GM19035 (cell line): ENCODE measurements around the gene C1QTNF8.

Source experiments
- ATAC-seq: cut with Tn5 transposase; IDR thresholded peaks from one replicate; pipeline ENCODE4 v1.9.1; 2021; ENCODE audit not compliant: unreplicated experiment

C1QTNF8 gene

DNA sequence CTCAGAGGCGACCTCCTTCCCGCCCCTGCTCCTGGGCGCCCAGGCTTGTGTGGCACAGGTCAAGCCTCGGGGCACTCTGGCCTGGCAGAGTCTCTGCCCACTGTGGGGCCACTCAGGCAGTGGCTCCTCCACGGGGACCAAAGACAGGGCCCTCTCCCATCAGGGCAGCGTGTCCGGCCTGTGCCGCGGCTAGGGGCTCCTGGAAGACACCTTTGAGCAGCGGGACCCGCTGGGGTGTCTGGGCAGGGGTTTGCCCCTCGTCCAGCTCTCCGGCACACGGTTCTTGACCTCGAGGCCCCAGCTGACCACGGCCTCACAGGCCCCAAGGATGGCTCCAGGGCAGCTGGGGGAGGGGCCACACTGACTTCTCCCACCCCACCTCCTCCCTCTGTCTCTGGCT, 48.2 kb downstream of the C1QTNF8 start:
- no peak for ATAC-seq

DNA sequence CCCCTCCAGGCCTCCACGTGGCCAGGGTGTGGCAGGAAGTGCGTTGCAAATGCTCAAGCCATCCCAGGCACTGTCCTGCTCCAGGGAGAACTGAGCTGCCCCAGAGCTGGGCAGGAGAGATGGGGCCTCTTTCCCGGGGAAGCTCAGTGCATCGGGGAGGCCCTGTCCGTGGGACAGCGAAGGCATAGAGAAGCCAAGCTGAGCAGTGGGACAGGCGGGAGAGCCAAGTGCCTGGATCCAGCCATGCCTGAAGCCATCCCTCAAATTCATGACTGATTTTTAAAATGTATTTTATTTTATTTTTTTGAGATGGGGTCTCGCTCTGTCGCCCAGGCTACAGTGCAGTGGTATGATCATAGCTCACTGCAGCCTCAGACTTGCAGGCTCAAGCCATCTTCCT, 48.9 kb downstream of the C1QTNF8 start:
- no peak for ATAC-seq

DNA sequence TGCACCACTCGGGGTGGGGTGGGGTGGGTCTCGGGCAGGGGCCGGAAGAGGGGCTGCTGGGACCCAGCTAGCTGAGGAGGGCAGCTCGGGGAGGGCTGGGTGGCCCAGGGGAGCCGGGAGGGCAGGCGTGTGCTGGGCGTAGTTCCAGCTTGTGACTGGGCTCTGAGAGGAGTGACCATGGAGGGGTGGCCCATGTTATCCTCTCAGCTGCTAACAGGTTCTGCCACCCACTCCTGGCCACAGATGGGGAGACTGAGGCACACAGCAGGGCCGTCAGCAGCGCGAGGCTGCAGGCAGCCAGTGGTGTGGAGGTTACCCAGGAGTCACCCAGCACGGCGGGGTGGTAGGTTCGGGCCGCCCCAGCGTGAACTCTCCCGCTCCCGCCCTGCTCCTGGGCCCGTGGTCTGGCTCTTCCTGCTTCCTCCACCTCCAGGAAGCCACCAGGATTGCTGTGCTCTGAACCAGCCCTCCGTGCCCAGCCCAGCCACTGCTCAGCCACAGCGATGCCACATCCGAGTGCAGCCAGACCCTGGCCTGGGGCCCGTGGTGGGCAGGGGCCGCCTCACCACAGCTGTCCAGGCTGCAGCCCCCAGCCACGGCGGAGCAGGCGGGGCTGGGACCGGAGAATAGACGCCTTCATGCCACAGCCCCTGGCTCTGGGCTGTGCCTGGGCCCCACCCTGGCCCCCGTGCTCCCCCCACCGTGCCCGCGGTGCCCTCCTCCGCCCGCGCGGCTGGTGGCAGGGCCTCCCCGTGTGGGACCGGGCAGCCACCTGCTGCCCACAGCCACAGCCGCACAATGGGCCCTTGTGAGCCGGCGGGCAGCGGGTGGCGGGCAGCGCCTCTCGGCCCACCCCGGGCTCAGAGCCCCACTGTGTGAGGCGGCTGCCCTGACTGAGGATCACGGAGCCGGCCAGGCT, 49.8 kb downstream of the C1QTNF8 start:
- ATAC-seq = no peak

DNA sequence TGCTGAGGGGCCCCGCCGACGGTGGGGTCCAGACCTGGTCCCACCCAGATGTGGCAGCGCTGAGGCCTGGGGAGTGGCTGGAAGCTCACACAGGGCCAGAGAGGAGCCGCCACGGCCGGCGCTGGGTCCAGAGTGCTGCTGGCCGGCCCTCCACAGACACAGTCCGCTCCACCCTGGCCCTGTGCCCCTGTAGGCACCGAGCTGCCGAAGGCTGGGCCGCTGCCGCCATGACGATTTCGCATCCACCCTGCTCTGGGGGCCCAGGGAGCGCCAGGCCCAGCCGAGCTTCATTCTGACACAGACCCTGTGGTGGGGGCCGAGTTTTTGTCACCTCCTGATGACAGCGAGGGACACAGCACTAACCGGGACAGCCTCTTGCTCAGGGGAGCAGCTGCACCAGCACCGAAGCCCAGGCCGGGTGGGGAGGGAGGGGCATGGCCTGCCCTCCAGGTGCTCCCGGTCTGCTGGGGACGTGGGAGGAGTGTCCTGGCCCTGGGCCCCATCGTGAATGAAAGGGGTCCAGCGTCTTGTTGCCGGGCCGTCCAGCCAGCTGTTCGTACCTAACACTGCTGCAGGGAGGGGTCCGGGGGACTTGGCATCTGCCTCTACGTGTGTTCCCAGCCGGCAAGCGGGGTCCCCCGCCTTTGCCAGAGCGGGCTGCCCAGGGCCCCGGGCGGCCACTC, 50.6 kb downstream of the C1QTNF8 start:
- ATAC-seq = no peak

DNA sequence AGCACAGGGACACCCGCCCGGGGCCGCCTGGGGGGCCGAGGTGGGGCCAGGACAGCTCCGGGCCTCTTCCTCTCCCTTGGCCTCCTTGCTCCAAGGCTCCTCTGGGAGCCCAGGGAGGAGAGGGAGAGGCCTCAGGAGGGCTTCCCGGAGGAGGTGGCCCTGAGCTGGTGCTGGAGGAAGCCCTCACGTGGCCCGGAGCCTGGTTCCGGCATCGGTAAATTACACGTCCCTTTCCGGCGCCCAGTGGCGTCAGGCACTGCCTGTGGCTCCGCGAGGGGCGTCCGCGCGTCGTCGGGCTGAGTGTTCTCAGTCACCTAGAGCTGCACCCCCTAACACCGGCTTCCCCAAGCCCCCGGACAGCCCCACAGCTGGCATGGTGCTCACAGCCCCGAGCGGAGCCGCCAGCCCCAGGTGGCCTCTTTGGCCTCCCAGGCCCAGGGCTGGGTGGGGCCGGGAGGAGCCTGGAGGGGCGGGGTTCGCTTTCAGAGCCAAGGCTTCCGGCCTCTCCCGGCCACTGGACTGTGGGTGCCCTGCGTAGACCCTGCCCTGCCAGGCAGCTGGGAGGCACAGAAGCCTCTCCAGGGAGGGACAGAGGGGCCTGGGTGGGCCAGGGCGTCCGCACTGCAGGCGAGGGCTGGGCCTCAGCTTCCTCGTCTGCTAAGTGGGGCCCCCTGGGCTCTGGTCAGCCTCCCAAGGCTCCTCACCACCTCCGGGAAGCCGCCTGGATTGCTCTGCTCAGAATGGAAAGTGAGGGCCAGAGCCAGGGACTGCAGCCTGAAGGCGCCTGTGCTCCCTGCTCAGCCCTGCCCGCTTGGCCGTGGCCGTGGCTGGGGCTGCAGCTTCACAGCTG, 51.4 kb downstream of the C1QTNF8 start:
- no peak for ATAC-seq

DNA sequence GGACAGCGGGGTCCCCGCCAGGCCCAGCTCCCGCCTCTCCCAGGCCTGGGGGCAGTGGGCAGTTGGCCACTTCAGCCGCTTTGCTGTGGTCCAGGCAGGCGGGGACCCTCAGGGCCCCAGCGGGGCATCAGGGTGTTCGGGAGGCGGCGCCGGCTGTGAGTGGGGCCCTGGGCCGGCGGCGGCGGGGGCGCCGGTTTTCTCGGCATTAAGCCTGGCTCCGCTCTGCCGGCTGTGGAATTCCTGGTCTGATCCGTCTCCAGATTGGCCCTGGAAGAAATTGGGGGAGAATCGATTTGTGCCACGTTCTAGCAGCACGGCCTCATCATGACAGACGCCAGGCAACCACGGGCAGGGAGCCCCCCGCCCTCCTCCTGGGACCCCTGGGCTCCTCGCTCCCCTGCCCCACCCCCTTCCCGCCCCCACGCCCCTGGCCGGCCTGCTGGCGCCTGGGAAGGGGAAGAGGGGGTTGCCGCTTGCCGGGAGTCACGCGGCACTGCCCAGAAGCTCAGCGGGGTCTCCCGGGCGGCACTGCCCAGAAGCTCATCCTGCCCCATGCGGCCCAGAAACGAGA, 52.1 kb downstream of the C1QTNF8 start:
- no peak for ATAC-seq

DNA sequence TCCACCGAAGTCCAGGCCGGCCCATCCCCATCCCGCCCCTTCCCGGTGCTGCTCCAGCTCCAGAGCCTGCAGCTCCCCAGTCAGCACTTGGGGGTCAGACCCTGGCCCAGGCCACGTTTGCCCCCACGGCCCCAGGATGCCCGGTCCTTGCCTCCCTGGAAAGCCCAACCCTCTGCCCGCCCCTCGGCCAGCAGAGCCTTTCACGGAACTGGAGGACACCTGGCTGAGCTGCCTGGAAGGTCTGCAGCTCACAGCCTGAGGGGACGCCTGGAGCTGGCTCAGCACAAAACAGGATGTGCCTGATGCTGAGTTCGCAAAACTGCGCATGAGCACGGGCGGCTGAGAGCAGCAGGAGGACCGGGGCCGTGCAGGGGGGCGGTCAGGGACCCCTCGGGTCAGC, 53.2 kb downstream of the C1QTNF8 start:
- no peak for ATAC-seq

DNA sequence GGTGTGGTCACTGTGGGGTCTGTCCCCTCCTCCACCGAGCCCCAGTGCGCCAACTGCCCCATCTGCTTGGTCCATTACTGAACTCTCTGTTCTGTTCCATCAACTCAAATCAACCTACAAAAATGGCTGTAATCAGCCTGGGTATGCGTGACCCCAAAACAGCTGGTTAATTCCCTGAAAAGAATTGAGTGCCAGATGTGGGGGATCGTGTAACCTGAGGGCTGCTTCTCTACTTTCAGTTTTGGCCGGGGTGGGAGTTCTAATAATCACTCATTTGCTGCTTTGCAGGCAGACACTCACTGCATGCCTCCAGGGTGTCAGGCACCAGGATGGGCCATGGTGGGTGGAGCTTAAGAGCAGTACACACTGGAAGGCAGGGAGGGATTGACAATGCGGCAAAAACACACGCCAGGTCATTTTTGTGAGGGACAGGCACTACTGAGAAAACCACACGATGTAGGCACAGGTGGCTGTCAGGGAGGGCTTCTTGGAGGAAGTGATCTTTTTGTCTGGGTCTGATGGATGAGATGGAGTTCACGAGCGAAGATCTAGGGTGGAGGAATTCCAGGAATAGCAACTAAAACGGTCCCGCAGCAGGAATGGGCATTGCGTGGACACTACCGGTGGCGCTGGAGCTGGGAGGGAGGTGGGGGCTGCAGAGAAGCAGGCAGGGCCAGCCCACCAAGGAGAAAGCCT, 53.8 kb downstream of the C1QTNF8 start:
- ATAC-seq = no peak

DNA sequence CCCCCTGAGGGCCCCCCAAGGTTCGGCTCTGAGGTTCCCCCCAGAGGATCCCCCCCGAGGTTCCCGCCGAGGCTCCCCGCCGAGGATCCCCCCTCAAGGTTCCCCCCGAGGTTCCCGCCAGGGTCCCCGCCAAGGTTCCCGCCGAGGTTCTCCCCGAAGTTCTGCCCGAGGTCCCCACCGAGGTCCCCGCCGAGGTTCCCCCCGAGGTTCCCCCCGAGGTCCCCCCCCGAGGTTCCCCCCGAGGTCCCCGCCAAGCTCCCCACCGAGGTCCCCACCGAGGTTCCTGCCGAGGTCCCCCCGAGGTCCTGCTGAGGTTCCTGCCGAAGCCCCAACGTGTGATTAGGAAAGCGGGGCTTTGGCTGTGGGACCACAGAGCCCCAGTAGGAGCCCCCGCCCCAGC, 55.7 kb downstream of the C1QTNF8 start:
- ATAC-seq = no peak

DNA sequence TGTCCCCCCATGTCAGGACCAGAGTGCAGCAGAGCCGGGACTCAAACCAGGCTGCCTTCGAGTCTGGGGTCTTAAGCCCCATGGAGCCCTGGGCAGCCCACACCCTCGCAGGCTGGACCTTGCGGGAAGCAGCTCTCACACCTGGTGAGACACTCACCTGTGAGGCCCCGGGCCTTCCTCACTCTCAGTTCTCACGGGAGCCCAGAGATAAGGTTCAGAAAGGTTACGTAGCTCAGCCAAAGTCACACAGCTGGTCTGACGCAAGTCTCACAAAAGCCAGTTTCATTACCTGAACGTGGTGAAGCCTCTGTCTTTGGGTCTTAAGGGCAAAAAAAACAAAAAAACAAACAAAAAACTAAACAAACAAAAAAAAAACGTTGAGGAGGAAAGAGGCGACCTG, 56.3 kb downstream of the C1QTNF8 start:
- no peak for ATAC-seq

DNA sequence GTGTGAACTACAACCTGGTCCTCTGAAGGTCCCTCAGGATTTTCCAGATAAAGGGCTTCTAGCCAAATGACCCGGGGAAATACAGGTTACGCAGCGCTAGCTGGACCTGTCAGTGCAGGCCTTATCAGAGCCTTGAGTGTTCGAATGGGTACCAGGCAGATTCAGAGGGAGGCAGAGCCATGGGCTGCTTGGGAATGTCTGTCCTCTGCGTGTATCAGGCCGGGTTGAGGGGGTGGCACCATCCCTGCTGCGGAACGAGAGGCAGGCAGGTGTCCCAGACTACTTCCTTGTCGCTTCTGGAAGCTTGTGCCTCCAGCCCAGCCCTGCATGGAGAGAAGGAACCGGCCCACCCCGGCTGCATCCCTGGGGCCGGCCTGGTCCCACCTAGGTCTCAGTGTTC, 57.1 kb downstream of the C1QTNF8 start:
- no peak for ATAC-seq
